MCF 10A (cell line): Measurements from ENCODE around the gene FOXP1. TPM values are rescaled to one million over a fixed set of nuclear protein-coding genes. Genes with fewer than 3 reads are reported as not detected.

ENCODE experiments used
- BruUV-seq: library from RNA; stranded (reverse); fragments of 400-500 nt; replicated peaks from 2 replicates; lab custom pipeline; 2021; lab: Mats Ljungman, UMichigan
- CTCF ChIA-PET: fragments of 300-600 bp; sonication (Branson Sonifier 250); formaldehyde crosslinking; extraction: SDS; loops from one replicate; lab custom pipeline; 2021; ENCODE audit warnings: antibody characterized with exemption, inconsistent platforms; lab: Yijun Ruan, JAX
- POLR2A ChIA-PET: fragments of 300-600, 350-650 bp; sonication (Branson Sonifier 250); formaldehyde crosslinking; extraction: SDS; loops from one replicate; lab custom pipeline; 2020; ENCODE audit warnings: antibody characterized with exemption, inconsistent platforms; lab: Yijun Ruan, JAX
- DNase-seq: peaks from one replicate; pipeline ENCODE4 v3.0.0-alpha.2; 2018; ENCODE audit not compliant: unreplicated experiment
- H3K27ac Mint-ChIP-seq: one replicate; pipeline ENCODE4 v1.8.0; 2022; ENCODE audit warnings: mild to moderate bottlenecking, low read depth, mixed read lengths; ENCODE audit not compliant: unreplicated experiment
- H3K27me3 Mint-ChIP-seq: one replicate; pipeline ENCODE4 v1.8.0; 2022; ENCODE audit warnings: mixed read lengths; ENCODE audit not compliant: insufficient read depth, unreplicated experiment
- H3K36me3 Mint-ChIP-seq: one replicate; pipeline ENCODE4 v1.8.0; 2022; ENCODE audit warnings: mild to moderate bottlenecking, moderate library complexity, mixed read lengths; ENCODE audit not compliant: insufficient read depth, unreplicated experiment
- H3K4me1 Mint-ChIP-seq: one replicate; pipeline ENCODE4 v1.8.0; 2022; ENCODE audit warnings: mixed read lengths; ENCODE audit not compliant: insufficient read depth, unreplicated experiment
- H3K4me3 Mint-ChIP-seq: one replicate; pipeline ENCODE4 v1.8.0; 2022; ENCODE audit warnings: mild to moderate bottlenecking, moderate library complexity, mixed read lengths; ENCODE audit not compliant: unreplicated experiment
- H3K9me3 Mint-ChIP-seq: one replicate; pipeline ENCODE4 v1.8.0; 2022; ENCODE audit warnings: mixed read lengths; ENCODE audit not compliant: unreplicated experiment
- intact Hi-C: fragments of 100-400 bp; cut with micrococcal nuclease; formaldehyde crosslinking; loops from 2 replicates; pipeline ENCODE4 v1.14.1; 2022
- total RNA-seq: library from RNA; stranded (reverse); gene quantifications from 2 replicates; pipeline ENCODE4 v1.2.3, GENCODE V29; 2022
- TF ChIP-seq, protein P1 (sequence below): fragments of 200-600 bp; IDR thresholded peaks from one replicate; pipeline ENCODE4 v1.8.0; 2022; ENCODE audit warnings: antibody characterized with exemption, mild to moderate bottlenecking; ENCODE audit not compliant: unreplicated experiment

Gene FOXP1
- total RNA-seq, 1 experiment from 2014 or later: 49.0 TPM

DNA sequence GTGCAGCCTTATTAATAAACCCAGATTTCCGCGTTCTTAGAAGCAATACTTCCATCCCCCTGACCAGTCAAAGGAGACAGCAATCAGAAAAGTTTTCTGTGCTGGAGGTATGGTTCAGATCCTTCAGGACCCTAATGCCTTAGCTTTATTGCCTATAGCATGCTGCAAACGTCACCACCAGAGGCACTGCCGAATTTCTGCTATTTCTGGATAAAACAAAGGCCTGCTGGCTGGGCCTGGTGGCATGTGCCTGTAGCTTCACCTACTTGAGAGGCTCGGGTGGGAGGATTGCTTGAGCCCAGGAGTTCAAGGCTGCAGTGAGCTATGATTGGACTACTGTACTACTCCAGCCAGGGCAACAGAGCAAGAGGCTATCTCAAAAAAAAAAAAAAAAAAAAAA lies 407.2 kb downstream of the FOXP1 start:
- Mint-ChIP-seq H3K27me3 (no peaks in the 10 kb centered on the region), H3K9me3 (no peaks in the 10 kb centered on the region), H3K27ac (no peak overlapping the region), H3K36me3 (peaks cover 17% of the 10 kb centered on the region), H3K4me3 (no peak overlapping the region), H3K4me1 (peaks cover 15% of the 10 kb centered on the region)
- no peak for DNase-seq
- intact Hi-C loops: no loop called here
- BruUV-seq: no TSS peak
- ChIA-PET POLR2A (no interaction called here), CTCF (no interaction called here)
- TF ChIP-seq, protein P1, sequence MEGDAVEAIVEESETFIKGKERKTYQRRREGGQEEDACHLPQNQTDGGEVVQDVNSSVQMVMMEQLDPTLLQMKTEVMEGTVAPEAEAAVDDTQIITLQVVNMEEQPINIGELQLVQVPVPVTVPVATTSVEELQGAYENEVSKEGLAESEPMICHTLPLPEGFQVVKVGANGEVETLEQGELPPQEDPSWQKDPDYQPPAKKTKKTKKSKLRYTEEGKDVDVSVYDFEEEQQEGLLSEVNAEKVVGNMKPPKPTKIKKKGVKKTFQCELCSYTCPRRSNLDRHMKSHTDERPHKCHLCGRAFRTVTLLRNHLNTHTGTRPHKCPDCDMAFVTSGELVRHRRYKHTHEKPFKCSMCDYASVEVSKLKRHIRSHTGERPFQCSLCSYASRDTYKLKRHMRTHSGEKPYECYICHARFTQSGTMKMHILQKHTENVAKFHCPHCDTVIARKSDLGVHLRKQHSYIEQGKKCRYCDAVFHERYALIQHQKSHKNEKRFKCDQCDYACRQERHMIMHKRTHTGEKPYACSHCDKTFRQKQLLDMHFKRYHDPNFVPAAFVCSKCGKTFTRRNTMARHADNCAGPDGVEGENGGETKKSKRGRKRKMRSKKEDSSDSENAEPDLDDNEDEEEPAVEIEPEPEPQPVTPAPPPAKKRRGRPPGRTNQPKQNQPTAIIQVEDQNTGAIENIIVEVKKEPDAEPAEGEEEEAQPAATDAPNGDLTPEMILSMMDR: no peak

DNA sequence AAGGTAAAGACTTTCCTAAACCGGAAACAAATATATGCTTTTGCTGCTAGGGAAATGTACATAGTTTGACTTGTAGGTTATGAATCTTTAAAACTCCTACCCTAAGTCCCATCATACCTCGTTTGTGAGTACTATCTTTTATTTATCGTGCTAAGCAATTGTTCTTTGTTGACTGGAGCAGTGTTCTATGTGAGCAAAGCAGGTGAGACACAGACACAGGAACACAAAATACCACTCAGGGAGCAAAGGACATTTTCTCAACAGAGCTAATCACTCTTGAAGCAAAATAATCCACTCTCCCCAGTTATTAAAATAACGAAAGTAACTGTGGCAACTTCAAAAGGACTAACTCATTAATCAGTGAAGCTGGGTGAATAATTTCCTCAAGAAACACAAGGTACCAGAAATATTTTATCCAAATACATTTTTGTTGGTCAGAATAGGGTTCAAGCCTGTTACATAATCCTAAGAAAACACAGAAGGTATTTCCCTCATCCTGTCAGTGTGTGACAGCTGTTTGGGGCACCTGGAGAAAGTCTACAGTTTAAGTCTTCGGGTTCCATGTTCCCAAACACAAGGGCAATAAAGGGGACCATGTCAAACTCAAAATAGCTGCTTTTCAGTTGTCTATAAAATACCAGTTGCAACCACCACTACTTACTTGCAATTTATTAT lies 407.7 kb downstream of the FOXP1 start:
- TF ChIP-seq, protein P1: no peak
- H3K4me1 Mint-ChIP-seq: peaks cover 15% of the 10 kb centered on the region
- ChIA-PET CTCF (no interaction called here), POLR2A (no interaction called here)
- BruUV-seq: no TSS peak
- no peak overlapping the region for H3K27ac Mint-ChIP-seq
- no peak for DNase-seq
- H3K4me3 Mint-ChIP-seq: no peak overlapping the region
- intact Hi-C loops: no loop called here
- no peaks in the 10 kb centered on the region for H3K27me3 Mint-ChIP-seq
- H3K36me3 Mint-ChIP-seq: peaks cover 17% of the 10 kb centered on the region
- H3K9me3 Mint-ChIP-seq: no peaks in the 10 kb centered on the region

DNA sequence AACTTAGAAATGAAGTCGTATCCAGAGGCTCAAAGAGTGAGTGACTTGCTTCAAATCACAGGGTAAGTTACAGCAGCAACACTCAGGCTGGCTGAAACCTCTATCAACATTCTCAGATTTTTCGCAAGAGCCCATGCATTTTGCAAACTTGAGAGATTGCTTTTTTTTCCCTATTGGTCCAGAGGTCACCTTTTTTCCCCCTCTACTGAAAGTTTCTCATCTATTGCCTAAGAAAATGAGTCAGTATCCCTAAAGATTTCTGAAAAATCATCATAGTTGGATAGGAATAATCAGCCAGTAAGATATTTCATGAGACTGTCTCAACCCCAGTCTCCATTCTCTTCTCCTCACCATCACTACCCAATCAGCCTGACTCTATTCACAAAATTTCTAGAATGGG lies 410.6 kb downstream of the FOXP1 start:
- POLR2A ChIA-PET: no interaction called here
- TF ChIP-seq, protein P1: no peak
- H3K4me3 Mint-ChIP-seq: no peak overlapping the region
- peaks cover 14% of the 10 kb centered on the region for H3K36me3 Mint-ChIP-seq
- H3K9me3 Mint-ChIP-seq: no peaks in the 10 kb centered on the region
- BruUV-seq: no TSS peak
- intact Hi-C loops: no loop called here
- H3K4me1 Mint-ChIP-seq: peaks cover 15% of the 10 kb centered on the region
- CTCF ChIA-PET: interaction anchor here (0.5 kb wide), 1 partner anchor 19 kb away, joined by 3 read pairs; no protein-coding TSS in a partner anchor
- no peaks in the 10 kb centered on the region for H3K27me3 Mint-ChIP-seq
- peak; percentile 70 for DNase-seq
- H3K27ac Mint-ChIP-seq: peak overlapping the region; percentile 62

DNA sequence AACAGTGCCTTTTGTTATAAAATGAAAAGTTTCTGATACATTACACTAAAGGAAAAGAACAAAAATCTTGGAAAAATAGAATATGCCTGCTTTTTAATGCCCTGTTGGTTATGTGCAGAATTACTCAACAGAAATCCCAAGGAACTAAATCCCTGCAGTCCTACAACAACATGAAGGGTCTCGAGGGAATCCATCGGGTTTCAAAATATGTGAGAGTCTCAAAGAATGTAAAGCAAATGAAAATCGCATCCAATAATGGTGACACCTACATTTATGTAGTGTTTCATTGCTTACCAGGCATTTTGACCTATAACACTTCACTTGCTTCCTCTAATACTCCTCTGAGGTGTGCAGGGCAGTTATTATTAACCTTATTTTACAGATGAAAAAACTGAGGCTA lies 411.3 kb downstream of the FOXP1 start:
- TF ChIP-seq, protein P1: no peak
- Mint-ChIP-seq H3K27ac (peak overlapping the region; percentile 62), H3K27me3 (no peaks in the 10 kb centered on the region), H3K9me3 (no peaks in the 10 kb centered on the region), H3K4me3 (no peak overlapping the region), H3K4me1 (peaks cover 15% of the 10 kb centered on the region), H3K36me3 (peaks cover 14% of the 10 kb centered on the region)
- no peak for DNase-seq
- CTCF ChIA-PET: no interaction called here
- no TSS peak for BruUV-seq
- intact Hi-C loops: no loop called here
- POLR2A ChIA-PET: no interaction called here
